HepG2 (cell line): ENCODE measurements around the gene CRADD. TPM values are rescaled to one million over a fixed set of nuclear protein-coding genes. Genes with fewer than 3 reads are reported as not detected.

Experiments
- FLYWCH1 ChIP-seq: sonication (generic); formaldehyde crosslinking; IDR thresholded peaks from 2 replicates; pipeline ENCODE4 v1.8.1; 2023; ENCODE audit warnings: mild to moderate bottlenecking, missing genetic modification reagents
- FOXC1 ChIP-seq: sonication (generic); formaldehyde crosslinking; IDR thresholded peaks from 2 replicates; pipeline ENCODE4 v1.8.0; 2022; ENCODE audit warnings: mild to moderate bottlenecking, missing genetic modification reagents, borderline replicate concordance
- NFRKB ChIP-seq: fragments of 450-650 bp; IDR thresholded peaks from 2 replicates; pipeline ENCODE4 v1.6.1; 2017
- SNRNP70 ChIP-seq: fragments of 200-400 bp; formaldehyde crosslinking; IDR thresholded peaks from 2 replicates; pipeline ENCODE4 v1.6.1; 2017; ENCODE audit warnings: mild to moderate bottlenecking, low read depth, low read length, moderate library complexity
- SP2 ChIP-seq: sonication (generic); formaldehyde crosslinking; IDR thresholded peaks from 2 replicates; pipeline ENCODE4 v1.5.1; 2020; ENCODE audit warnings: mild to moderate bottlenecking, missing genetic modification reagents
- ZBTB3 ChIP-seq: sonication (generic); formaldehyde crosslinking; IDR thresholded peaks from 2 replicates; pipeline ENCODE4 v1.4.0; 2020; ENCODE audit warnings: low read depth, mild to moderate bottlenecking, moderate library complexity, missing genetic modification reagents, borderline replicate concordance
- ZNF225 ChIP-seq: sonication (generic); formaldehyde crosslinking; IDR thresholded peaks from 2 replicates; pipeline ENCODE4 v1.4.0; 2020; ENCODE audit warnings: mild to moderate bottlenecking, missing genetic modification reagents
- polyA plus RNA-seq, 8 experiments: library from polyadenylated mRNA; depleted of rRNA in 3 of 8; stranded (reverse) in 7 of 8; unstranded in 1 of 8; fragments of >200 nt; fragmentation: Illumina TruSeq in 4 of 8; extraction: Trizol in 4 of 8; gene quantifications; 2 replicates each; pipeline versions ENCODE4 v1.2.1 to v1.2.3, GENCODE V29; 2011 to 2016; ENCODE audit warnings: low read depth in 4 of 8, missing spikeins in 1 of 8, mixed read lengths in 1 of 8; ENCODE audit not compliant: insufficient read depth in 1 of 8
- total RNA-seq, 5 experiments: library from RNA; depleted of rRNA; stranded (reverse); fragments of >200 nt; fragmentation: Illumina TruSeq; extraction: Trizol; gene quantifications; 2 replicates each; pipeline ENCODE4 v1.2.3, GENCODE V29; 2016; ENCODE audit warnings: low read depth in 1 of 5
- TF ChIP-seq, protein P1 (sequence below): sonication (generic); formaldehyde crosslinking; IDR thresholded peaks from 2 replicates; pipeline ENCODE4 v1.9.0; 2021; ENCODE audit warnings: missing genetic modification reagents, borderline replicate concordance
- TF ChIP-seq, protein P2 (sequence below): sonication (generic); formaldehyde crosslinking; IDR thresholded peaks from one replicate; pipeline ENCODE4 v1.5.1; 2020; ENCODE audit warnings: mild to moderate bottlenecking, missing genetic modification reagents; ENCODE audit errors: not compliant biosample characterization

CRADD gene
- total and polyA plus RNA-seq, 2 of the 13 experiments (the other 11 are each of a cell fraction or from before 2014, with no cell fraction given) = 12.4 to 18.8 TPM

DNA sequence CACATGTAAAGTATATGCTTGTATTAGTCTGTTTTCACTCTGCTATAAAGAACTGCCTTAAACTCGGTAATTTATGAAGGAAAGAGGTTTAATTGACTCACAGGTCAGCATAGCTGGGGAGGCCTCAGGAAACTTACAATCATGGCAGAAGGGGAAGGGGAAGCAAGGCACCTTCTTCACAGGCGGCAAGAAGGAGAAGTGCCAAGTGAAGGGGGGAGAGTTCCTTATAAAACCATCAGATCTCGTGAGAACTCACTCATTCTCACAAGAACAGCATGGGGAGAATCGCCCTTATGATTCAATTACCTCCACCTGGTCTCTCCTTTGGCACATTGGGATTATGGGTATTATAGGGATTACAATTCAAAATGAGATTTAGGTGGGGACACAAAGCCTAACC is 241.7 kb downstream of the CRADD start (continued):
- TF ChIP-seq, protein P1, sequence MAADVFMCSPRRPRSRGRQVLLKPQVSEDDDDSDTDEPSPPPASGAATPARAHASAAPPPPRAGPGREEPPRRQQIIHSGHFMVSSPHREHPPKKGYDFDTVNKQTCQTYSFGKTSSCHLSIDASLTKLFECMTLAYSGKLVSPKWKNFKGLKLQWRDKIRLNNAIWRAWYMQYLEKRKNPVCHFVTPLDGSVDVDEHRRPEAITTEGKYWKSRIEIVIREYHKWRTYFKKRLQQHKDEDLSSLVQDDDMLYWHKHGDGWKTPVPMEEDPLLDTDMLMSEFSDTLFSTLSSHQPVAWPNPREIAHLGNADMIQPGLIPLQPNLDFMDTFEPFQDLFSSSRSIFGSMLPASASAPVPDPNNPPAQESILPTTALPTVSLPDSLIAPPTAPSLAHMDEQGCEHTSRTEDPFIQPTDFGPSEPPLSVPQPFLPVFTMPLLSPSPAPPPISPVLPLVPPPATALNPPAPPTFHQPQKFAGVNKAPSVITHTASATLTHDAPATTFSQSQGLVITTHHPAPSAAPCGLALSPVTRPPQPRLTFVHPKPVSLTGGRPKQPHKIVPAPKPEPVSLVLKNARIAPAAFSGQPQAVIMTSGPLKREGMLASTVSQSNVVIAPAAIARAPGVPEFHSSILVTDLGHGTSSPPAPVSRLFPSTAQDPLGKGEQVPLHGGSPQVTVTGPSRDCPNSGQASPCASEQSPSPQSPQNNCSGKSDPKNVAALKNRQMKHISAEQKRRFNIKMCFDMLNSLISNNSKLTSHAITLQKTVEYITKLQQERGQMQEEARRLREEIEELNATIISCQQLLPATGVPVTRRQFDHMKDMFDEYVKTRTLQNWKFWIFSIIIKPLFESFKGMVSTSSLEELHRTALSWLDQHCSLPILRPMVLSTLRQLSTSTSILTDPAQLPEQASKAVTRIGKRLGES (CRISPR knock-in tag) = no peak
- TF ChIP-seq NFRKB (no peak), SNRNP70 (no peak), FOXC1 (CRISPR knock-in tag) (no peak), FLYWCH1 (CRISPR knock-in tag) (no peak), ZBTB3 (CRISPR knock-in tag) (no peak), ZNF225 (no peak), SP2 (CRISPR knock-in tag) (no peak)
- TF ChIP-seq, protein P2, sequence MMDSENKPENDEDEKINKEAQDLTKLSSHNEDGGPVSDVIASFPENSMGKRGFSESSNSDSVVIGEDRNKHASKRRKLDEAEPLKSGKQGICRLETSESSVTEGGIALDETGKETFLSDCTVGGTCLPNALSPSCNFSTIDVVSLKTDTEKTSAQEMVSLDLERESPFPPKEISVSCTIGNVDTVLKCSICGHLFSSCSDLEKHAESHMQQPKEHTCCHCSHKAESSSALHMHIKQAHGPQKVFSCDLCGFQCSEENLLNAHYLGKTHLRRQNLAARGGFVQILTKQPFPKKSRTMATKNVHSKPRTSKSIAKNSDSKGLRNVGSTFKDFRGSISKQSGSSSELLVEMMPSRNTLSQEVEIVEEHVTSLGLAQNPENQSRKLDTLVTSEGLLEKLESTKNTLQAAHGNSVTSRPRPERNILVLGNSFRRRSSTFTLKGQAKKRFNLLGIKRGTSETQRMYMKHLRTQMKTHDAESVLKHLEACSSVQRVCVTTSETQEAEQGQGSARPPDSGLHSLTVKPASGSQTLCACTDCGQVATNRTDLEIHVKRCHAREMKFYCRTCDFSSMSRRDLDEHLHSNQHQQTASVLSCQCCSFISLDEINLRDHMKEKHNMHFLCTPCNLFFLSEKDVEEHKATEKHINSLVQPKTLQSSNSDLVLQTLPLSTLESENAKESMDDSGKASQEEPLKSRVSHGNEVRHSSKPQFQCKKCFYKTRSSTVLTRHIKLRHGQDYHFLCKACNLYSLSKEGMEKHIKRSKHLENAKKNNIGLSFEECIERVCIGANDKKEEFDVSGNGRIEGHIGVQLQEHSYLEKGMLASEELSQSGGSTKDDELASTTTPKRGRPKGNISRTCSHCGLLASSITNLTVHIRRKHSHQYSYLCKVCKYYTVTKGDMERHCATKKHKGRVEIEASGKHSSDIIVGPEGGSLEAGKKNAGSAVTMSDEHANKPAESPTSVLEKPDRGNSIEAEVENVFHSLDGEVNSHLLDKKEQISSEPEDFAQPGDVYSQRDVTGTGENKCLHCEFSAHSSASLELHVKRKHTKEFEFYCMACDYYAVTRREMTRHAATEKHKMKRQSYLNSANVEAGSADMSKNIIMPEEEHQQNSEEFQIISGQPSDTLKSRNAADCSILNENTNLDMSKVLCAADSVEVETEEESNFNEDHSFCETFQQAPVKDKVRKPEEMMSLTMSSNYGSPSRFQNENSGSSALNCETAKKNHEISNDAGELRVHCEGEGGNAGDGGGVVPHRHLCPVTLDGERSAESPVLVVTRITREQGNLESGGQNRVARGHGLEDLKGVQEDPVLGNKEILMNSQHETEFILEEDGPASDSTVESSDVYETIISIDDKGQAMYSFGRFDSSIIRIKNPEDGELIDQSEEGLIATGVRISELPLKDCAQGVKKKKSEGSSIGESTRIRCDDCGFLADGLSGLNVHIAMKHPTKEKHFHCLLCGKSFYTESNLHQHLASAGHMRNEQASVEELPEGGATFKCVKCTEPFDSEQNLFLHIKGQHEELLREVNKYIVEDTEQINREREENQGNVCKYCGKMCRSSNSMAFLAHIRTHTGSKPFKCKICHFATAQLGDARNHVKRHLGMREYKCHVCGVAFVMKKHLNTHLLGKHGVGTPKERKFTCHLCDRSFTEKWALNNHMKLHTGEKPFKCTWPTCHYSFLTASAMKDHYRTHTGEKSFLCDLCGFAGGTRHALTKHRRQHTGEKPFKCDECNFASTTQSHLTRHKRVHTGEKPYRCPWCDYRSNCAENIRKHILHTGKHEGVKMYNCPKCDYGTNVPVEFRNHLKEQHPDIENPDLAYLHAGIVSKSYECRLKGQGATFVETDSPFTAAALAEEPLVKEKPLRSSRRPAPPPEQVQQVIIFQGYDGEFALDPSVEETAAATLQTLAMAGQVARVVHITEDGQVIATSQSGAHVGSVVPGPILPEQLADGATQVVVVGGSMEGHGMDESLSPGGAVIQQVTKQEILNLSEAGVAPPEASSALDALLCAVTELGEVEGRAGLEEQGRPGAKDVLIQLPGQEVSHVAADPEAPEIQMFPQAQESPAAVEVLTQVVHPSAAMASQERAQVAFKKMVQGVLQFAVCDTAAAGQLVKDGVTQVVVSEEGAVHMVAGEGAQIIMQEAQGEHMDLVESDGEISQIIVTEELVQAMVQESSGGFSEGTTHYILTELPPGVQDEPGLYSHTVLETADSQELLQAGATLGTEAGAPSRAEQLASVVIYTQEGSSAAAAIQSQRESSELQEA = no peak
